Suprapubic skin (tissue), 4 donors: Measurements from ENCODE around the gene HOXC9. TPM values are rescaled to one million over a fixed set of nuclear protein-coding genes. Genes with fewer than 3 reads are reported as not detected.

Experiments
- DNase-seq, 2 donors: peaks; one replicate each; pipeline ENCODE4 v3.0.0-alpha.2; 2019; ENCODE audit warnings: low spot score in 2 of 2
- H3K27ac ChIP-seq: fragments of 200-600 bp; sonication (generic); one replicate; pipeline ENCODE4 v1.5.1; 2019
- H3K27me3 ChIP-seq: fragments of 200-600 bp; sonication (generic); one replicate; pipeline ENCODE4 v1.5.1; 2019
- H3K36me3 ChIP-seq: fragments of 200-600 bp; sonication (generic); one replicate; pipeline ENCODE4 v1.5.1; 2019
- H3K4me1 ChIP-seq: fragments of 200-600 bp; sonication (generic); one replicate; pipeline ENCODE4 v1.5.1; 2019
- H3K4me3 ChIP-seq: fragments of 200-600 bp; sonication (generic); one replicate; pipeline ENCODE4 v1.5.1; 2019; ENCODE audit warnings: mild to moderate bottlenecking
- H3K9me3 ChIP-seq: fragments of 200-600 bp; sonication (generic); one replicate; pipeline ENCODE4 v1.5.1; 2019
- CTCF ChIP-seq, 2 donors: fragments of 200-600 bp in 1 of 2; fragments of 450-650 bp in 1 of 2; sonication (generic) in 1 of 2; IDR thresholded peaks; one replicate each; pipeline ENCODE4 v1.5.1; 2016 to 2019; ENCODE audit warnings: antibody characterized with exemption in 2 of 2, mild to moderate bottlenecking in 1 of 2, moderate library complexity in 1 of 2
- EP300 ChIP-seq: sonication (generic); formaldehyde crosslinking; IDR thresholded peaks from one replicate; pipeline ENCODE4 v1.6.1; 2017; ENCODE audit warnings: antibody characterized with exemption
- POLR2A ChIP-seq, 2 donors: fragments of 450-650 bp; IDR thresholded peaks; one replicate each; pipeline ENCODE4 v1.6.1; 2017; ENCODE audit warnings: antibody characterized with exemption in 2 of 2, mild to moderate bottlenecking in 2 of 2, moderate library complexity in 2 of 2
- POLR2AphosphoS5 ChIP-seq, 3 donors: sonication (generic); formaldehyde crosslinking; IDR thresholded peaks; one replicate each; pipeline ENCODE4 v1.6.1; 2017; ENCODE audit warnings: antibody characterized with exemption in 3 of 3
- WGBS: methylation state at CpG from one replicate; pipeline ENCODE4 v1.1.5; 2018; 5-methylcytosine and 5-hydroxymethylcytosine counted together
- total RNA-seq, 4 donors: library from RNA; depleted of rRNA; stranded (reverse); fragments of >200 nt; gene quantifications; one replicate each; pipeline ENCODE4 v1.1.0, GENCODE V29; 2016

HOXC9 gene
- total RNA-seq, 4 donors from 2014 or later: 4.9 to 12.2 (median 6.1) TPM

- H3K4me3 ChIP-seq: no peak overlapping the region
- peak in 1 of 2 donors; percentile 17 for DNase-seq
- no peak overlapping the region for H3K27ac ChIP-seq
- peaks cover 17% of the 10 kb centered on the region for H3K27me3 ChIP-seq
- H3K36me3 ChIP-seq: no peaks in the 10 kb centered on the region
- no peak for TF ChIP-seq EP300
- TF ChIP-seq CTCF (IDR thresholded peaks at IDR 0.05): no peak
- TF ChIP-seq POLR2AphosphoS5 (IDR thresholded peaks at IDR 0.05): no peak
- TF ChIP-seq POLR2A (IDR thresholded peaks at IDR 0.05): no peak
- WGBS: 65% methylated on average over 5 of the region's 5 CpGs
- H3K9me3 ChIP-seq: no peaks in the 10 kb centered on the region
- peaks cover 27% of the 10 kb centered on the region for H3K4me1 ChIP-seq
These were observed 44.6 kb downstream of the HOXC9 start for GRCh38 chr12:54044425-54045103.

- peaks cover 17% of the 10 kb centered on the region for H3K27me3 ChIP-seq
- no peaks in the 10 kb centered on the region for H3K36me3 ChIP-seq
- DNase-seq: no peak
- H3K27ac ChIP-seq: no peak overlapping the region
- TF ChIP-seq EP300 (no peak), POLR2AphosphoS5 (IDR thresholded peaks at IDR 0.05) (no peak), CTCF (IDR thresholded peaks at IDR 0.05) (no peak), POLR2A (IDR thresholded peaks at IDR 0.05) (no peak)
- no peak overlapping the region for H3K4me3 ChIP-seq
- peaks cover 23% of the 10 kb centered on the region for H3K4me1 ChIP-seq
- H3K9me3 ChIP-seq: no peaks in the 10 kb centered on the region
These were observed 45.4 kb downstream of the HOXC9 start for GRCh38 chr12:54045401-54045800.

- 76% methylated on average over 16 of the region's 16 CpGs for WGBS
- H3K27me3 ChIP-seq: peaks cover 17% of the 10 kb centered on the region
- H3K4me3 ChIP-seq: no peak overlapping the region
- H3K4me1 ChIP-seq: peaks cover 23% of the 10 kb centered on the region
- TF ChIP-seq EP300 (no peak), POLR2A (IDR thresholded peaks at IDR 0.05) (no peak)
- H3K9me3 ChIP-seq: no peaks in the 10 kb centered on the region
- H3K27ac ChIP-seq: no peak overlapping the region
- peak in 1 of 2 donors; percentile 58 for DNase-seq
- H3K36me3 ChIP-seq: no peaks in the 10 kb centered on the region
These were observed 46.0 kb downstream of the HOXC9 start for GRCh38 chr12:54045868-54046521.

- Histone ChIP-seq H3K36me3 (no peaks in the 10 kb centered on the region), H3K4me3 (no peak overlapping the region), H3K9me3 (no peaks in the 10 kb centered on the region), H3K27ac (no peak overlapping the region), H3K4me1 (peaks cover 31% of the 10 kb centered on the region), H3K27me3 (peaks cover 17% of the 10 kb centered on the region)
- no peak for TF ChIP-seq POLR2AphosphoS5 (IDR thresholded peaks at IDR 0.05)
- 89% methylated on average over 27 of the region's 27 CpGs for WGBS
- DNase-seq: peak in 1 of 2 donors; percentile 37
These were observed 46.8 kb downstream of the HOXC9 start for GRCh38 chr12:54046809-54047159.

GRCh38 chr12:54047160-54047963 is 47.4 kb downstream of the HOXC9 start:
- 70% methylated on average over 61 of the region's 61 CpGs for WGBS
- H3K4me3 ChIP-seq: no peak overlapping the region
- TF ChIP-seq EP300 (no peak), POLR2AphosphoS5 (IDR thresholded peaks at IDR 0.05) (no peak)
- H3K36me3 ChIP-seq: no peaks in the 10 kb centered on the region
- H3K27ac ChIP-seq: no peak overlapping the region
- peaks cover 17% of the 10 kb centered on the region for H3K27me3 ChIP-seq
- no peaks in the 10 kb centered on the region for H3K9me3 ChIP-seq
- peaks cover 36% of the 10 kb centered on the region for H3K4me1 ChIP-seq
- no peak for DNase-seq

- no peak overlapping the region for H3K4me3 ChIP-seq
- DNase-seq: no peak
- H3K27ac ChIP-seq: no peak overlapping the region
- TF ChIP-seq CTCF (IDR thresholded peaks at IDR 0.05): no peak
- no peak for TF ChIP-seq POLR2AphosphoS5 (IDR thresholded peaks at IDR 0.05)
- no peak for TF ChIP-seq POLR2A (IDR thresholded peaks at IDR 0.05)
- no peak for TF ChIP-seq EP300
- WGBS: 89% methylated on average over 8 of the region's 8 CpGs
- H3K36me3 ChIP-seq: no peaks in the 10 kb centered on the region
- H3K9me3 ChIP-seq: no peaks in the 10 kb centered on the region
- H3K4me1 ChIP-seq: peaks cover 36% of the 10 kb centered on the region
- H3K27me3 ChIP-seq: peaks cover 22% of the 10 kb centered on the region
These were observed 48.0 kb downstream of the HOXC9 start for GRCh38 chr12:54047964-54048303.
